ENCODE data around the gene GRIP1.

GRCh38 chr12:66392266-66392915 lies 286.5 kb downstream of the GRIP1 start:
- TF ChIP-seq POLR2A (IDR thresholded peaks at IDR 0.05): no peak
- TF ChIP-seq, protein P1, sequence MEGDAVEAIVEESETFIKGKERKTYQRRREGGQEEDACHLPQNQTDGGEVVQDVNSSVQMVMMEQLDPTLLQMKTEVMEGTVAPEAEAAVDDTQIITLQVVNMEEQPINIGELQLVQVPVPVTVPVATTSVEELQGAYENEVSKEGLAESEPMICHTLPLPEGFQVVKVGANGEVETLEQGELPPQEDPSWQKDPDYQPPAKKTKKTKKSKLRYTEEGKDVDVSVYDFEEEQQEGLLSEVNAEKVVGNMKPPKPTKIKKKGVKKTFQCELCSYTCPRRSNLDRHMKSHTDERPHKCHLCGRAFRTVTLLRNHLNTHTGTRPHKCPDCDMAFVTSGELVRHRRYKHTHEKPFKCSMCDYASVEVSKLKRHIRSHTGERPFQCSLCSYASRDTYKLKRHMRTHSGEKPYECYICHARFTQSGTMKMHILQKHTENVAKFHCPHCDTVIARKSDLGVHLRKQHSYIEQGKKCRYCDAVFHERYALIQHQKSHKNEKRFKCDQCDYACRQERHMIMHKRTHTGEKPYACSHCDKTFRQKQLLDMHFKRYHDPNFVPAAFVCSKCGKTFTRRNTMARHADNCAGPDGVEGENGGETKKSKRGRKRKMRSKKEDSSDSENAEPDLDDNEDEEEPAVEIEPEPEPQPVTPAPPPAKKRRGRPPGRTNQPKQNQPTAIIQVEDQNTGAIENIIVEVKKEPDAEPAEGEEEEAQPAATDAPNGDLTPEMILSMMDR (IDR thresholded peaks at IDR 0.05 in 4 of 5, conservative IDR thresholded peaks at IDR 0.05 in 1 of 5): no peak
